ENCODE measurements around the gene CRIP3.

DNA sequence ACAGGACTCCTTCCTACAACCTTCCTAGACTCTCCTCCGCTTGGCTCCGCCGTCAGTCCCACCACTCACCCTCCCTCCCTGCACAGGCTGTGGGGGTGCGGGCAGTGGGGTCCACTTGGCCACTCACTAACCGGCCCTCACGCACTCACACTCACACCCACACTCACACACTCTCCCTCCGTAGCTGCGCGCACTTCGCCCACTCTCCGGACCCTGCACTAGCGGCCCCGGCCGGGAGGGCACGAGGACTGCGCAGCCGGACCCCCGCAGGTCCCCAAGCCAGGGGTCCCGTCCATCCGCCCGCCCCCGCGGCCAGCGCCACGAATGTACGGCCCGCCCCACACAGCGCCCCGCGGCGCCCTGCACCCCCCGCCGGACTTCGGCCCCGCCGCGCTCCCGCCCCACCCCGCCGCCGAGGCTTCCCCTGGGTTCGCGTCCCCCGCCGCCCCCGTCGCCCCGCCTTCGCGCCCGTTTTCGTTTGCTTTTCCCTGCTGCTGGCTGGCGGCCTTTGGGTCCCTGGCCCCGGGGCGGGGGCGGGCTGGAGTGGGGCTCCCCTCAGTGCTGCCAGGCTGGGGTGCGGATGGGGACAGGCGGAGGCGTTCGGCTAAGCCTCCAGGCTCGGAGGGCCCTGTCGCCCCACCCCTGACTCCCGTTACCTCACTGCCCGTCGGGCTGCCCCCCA lies 33.6 kb downstream of the CRIP3 start:
- TF ChIP-seq YY1 (IDR thresholded peaks at IDR 0.05) (no peak), HNF4G (IDR thresholded peaks at IDR 0.05) (peak; percentile 16), RAD21 (IDR thresholded peaks at IDR 0.05) (peak in 1 of 2 donors; percentile 9), EGR1 (IDR thresholded peaks at IDR 0.05; ENCODE audit: low read depth in 2 of 2) (peak; percentile 88 to 97)
- TF ChIP-seq, protein P1, sequence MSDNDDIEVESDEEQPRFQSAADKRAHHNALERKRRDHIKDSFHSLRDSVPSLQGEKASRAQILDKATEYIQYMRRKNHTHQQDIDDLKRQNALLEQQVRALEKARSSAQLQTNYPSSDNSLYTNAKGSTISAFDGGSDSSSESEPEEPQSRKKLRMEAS (IDR thresholded peaks at IDR 0.05): no peak
- TF ChIP-seq, protein P2, sequence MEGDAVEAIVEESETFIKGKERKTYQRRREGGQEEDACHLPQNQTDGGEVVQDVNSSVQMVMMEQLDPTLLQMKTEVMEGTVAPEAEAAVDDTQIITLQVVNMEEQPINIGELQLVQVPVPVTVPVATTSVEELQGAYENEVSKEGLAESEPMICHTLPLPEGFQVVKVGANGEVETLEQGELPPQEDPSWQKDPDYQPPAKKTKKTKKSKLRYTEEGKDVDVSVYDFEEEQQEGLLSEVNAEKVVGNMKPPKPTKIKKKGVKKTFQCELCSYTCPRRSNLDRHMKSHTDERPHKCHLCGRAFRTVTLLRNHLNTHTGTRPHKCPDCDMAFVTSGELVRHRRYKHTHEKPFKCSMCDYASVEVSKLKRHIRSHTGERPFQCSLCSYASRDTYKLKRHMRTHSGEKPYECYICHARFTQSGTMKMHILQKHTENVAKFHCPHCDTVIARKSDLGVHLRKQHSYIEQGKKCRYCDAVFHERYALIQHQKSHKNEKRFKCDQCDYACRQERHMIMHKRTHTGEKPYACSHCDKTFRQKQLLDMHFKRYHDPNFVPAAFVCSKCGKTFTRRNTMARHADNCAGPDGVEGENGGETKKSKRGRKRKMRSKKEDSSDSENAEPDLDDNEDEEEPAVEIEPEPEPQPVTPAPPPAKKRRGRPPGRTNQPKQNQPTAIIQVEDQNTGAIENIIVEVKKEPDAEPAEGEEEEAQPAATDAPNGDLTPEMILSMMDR (IDR thresholded peaks at IDR 0.05; ENCODE audit: low read depth, low read length, missing input control): no peak
- TF ChIP-seq, protein P3, sequence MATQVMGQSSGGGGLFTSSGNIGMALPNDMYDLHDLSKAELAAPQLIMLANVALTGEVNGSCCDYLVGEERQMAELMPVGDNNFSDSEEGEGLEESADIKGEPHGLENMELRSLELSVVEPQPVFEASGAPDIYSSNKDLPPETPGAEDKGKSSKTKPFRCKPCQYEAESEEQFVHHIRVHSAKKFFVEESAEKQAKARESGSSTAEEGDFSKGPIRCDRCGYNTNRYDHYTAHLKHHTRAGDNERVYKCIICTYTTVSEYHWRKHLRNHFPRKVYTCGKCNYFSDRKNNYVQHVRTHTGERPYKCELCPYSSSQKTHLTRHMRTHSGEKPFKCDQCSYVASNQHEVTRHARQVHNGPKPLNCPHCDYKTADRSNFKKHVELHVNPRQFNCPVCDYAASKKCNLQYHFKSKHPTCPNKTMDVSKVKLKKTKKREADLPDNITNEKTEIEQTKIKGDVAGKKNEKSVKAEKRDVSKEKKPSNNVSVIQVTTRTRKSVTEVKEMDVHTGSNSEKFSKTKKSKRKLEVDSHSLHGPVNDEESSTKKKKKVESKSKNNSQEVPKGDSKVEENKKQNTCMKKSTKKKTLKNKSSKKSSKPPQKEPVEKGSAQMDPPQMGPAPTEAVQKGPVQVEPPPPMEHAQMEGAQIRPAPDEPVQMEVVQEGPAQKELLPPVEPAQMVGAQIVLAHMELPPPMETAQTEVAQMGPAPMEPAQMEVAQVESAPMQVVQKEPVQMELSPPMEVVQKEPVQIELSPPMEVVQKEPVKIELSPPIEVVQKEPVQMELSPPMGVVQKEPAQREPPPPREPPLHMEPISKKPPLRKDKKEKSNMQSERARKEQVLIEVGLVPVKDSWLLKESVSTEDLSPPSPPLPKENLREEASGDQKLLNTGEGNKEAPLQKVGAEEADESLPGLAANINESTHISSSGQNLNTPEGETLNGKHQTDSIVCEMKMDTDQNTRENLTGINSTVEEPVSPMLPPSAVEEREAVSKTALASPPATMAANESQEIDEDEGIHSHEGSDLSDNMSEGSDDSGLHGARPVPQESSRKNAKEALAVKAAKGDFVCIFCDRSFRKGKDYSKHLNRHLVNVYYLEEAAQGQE (IDR thresholded peaks at IDR 0.05): no peak
- TF ChIP-seq, protein P4, sequence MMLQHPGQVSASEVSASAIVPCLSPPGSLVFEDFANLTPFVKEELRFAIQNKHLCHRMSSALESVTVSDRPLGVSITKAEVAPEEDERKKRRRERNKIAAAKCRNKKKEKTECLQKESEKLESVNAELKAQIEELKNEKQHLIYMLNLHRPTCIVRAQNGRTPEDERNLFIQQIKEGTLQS (IDR thresholded peaks at IDR 0.05): no peak
